DMS114 treated with DMSO at 0.1 percent for 48 hours (cell line): ENCODE data around the gene MYO1F.
"Not testable (repeated sequence)": the region's sequence is repeated elsewhere in the genome, so short reads cannot be mapped to it uniquely, and the experiment has no call there.

Source experiments
- DNase-seq: peaks from one replicate; lab custom pipeline; 2025; ENCODE audit not compliant: unreplicated experiment; lab: John Stamatoyannopoulos, UW

MYO1F gene

GRCh38 chr19:8577247-8577646, at the start of gene MYO1F:
MYO1F (minus strand) TSS chr19:8577442; CDS start chr19:8577309, 133 bp downstream.
- DNase-seq: no peak

GRCh38 chr19:8626842-8627241, 49.6 kb upstream of the MYO1F start:
- DNase-seq: no peak

GRCh38 chr19:8622886-8623285, 45.6 kb upstream of the MYO1F start:
- not testable (repeated sequence) for DNase-seq

GRCh38 chr19:8618751-8619150, 41.5 kb upstream of the MYO1F start:
- DNase-seq: no peak

GRCh38 chr19:8617984-8618383, 40.7 kb upstream of the MYO1F start:
- DNase-seq: no peak

- DNase-seq: not testable (repeated sequence)
Measured at GRCh38 chr19:8617325-8617724, 40.1 kb upstream of the MYO1F start.

- no peak for DNase-seq
Measured at GRCh38 chr19:8616861-8617260, 39.6 kb upstream of the MYO1F start.

GRCh38 chr19:8615813-8616596, 38.8 kb upstream of the MYO1F start:
- peak; percentile 22 for DNase-seq

GRCh38 chr19:8615024-8615423, 37.8 kb upstream of the MYO1F start:
- DNase-seq: no peak

- DNase-seq: no peak
Measured at GRCh38 chr19:8614455-8614854, 37.2 kb upstream of the MYO1F start.

- DNase-seq: no peak
Measured at GRCh38 chr19:8612807-8613171, 35.5 kb upstream of the MYO1F start.

GRCh38 chr19:8611877-8612806, 34.9 kb upstream of the MYO1F start:
- no peak for DNase-seq

GRCh38 chr19:8611391-8611876, 34.2 kb upstream of the MYO1F start:
- no peak for DNase-seq

- DNase-seq: no peak
Measured at GRCh38 chr19:8610936-8611300, 33.7 kb upstream of the MYO1F start.

GRCh38 chr19:8610041-8610935, 33.0 kb upstream of the MYO1F start, which contains the start of gene ADAMTS10:
ADAMTS10 (minus strand) TSS chr19:8610715; CDS start chr19:8605710, 5,005 bp downstream.
- no peak for DNase-seq

GRCh38 chr19:8609279-8610040, 32.2 kb upstream of the MYO1F start:
- no peak for DNase-seq

GRCh38 chr19:8608941-8609278, 31.7 kb upstream of the MYO1F start:
- DNase-seq: no peak

- DNase-seq: no peak
Measured at GRCh38 chr19:8607386-8607785, 30.1 kb upstream of the MYO1F start.

- no peak for DNase-seq
Measured at GRCh38 chr19:8605514-8605913, 28.3 kb upstream of the MYO1F start.

GRCh38 chr19:8601796-8602195, 24.6 kb upstream of the MYO1F start:
- DNase-seq: no peak
